Measurements from ENCODE around the gene MTHFD1L. TPM values are rescaled to one million over a fixed set of nuclear protein-coding genes. Genes with fewer than 3 reads are reported as not detected.

The MTHFD1L gene
- total RNA-seq, 1 donor from 2014 or later = 53.2 TPM

- Histone ChIP-seq H3K27me3 (ENCODE audit: control insufficient read depth, insufficient read depth, low read length) (no peaks in the 10 kb centered on the region), H3K36me3 (ENCODE audit: control insufficient read depth, insufficient read depth, low read length) (peaks cover 16% of the 10 kb centered on the region), H3K4me3 (ENCODE audit: low read depth, low read length) (no peak overlapping the region)
- no peak for TF ChIP-seq CTCF (IDR thresholded peaks at IDR 0.05; ENCODE audit: insufficient read depth, low read length, severe bottlenecking)
- no peak for FAIRE-seq
- DNase-seq (ENCODE audit: low read depth) = no peak
Observed at GRCh38 chr6:150925590-150925928, 60.1 kb downstream of the MTHFD1L start.

- Histone ChIP-seq H3K27me3 (ENCODE audit: control insufficient read depth, insufficient read depth, low read length) (no peaks in the 10 kb centered on the region), H3K4me3 (ENCODE audit: low read depth, low read length) (no peak overlapping the region), H3K36me3 (ENCODE audit: control insufficient read depth, insufficient read depth, low read length) (peaks cover 16% of the 10 kb centered on the region)
- DNase-seq (ENCODE audit: low read depth) = no peak
- FAIRE-seq = no peak
- TF ChIP-seq CTCF (IDR thresholded peaks at IDR 0.05; ENCODE audit: insufficient read depth, low read length, severe bottlenecking) = no peak
Observed at GRCh38 chr6:150925976-150926375, 60.5 kb downstream of the MTHFD1L start.

GRCh38 chr6:150928882-150929281 lies 63.4 kb downstream of the MTHFD1L start:
- no peak for DNase-seq (ENCODE audit: low read depth)
- H3K36me3 ChIP-seq (ENCODE audit: control insufficient read depth, insufficient read depth, low read length) = peaks cover 16% of the 10 kb centered on the region
- peak; percentile 22 for TF ChIP-seq CTCF (IDR thresholded peaks at IDR 0.05; ENCODE audit: insufficient read depth, low read length, severe bottlenecking)
- H3K27me3 ChIP-seq (ENCODE audit: control insufficient read depth, insufficient read depth, low read length) = no peaks in the 10 kb centered on the region
- FAIRE-seq = no peak
- H3K4me3 ChIP-seq (ENCODE audit: low read depth, low read length) = no peak overlapping the region

GRCh38 chr6:150929416-150929815 lies 63.9 kb downstream of the MTHFD1L start:
- Histone ChIP-seq H3K36me3 (ENCODE audit: control insufficient read depth, insufficient read depth, low read length) (peaks cover 16% of the 10 kb centered on the region), H3K4me3 (ENCODE audit: low read depth, low read length) (no peak overlapping the region), H3K27me3 (ENCODE audit: control insufficient read depth, insufficient read depth, low read length) (no peaks in the 10 kb centered on the region)
- TF ChIP-seq CTCF (IDR thresholded peaks at IDR 0.05; ENCODE audit: insufficient read depth, low read length, severe bottlenecking) = no peak
- FAIRE-seq (no peak), DNase-seq (ENCODE audit: low read depth) (no peak)

GRCh38 chr6:150930841-150931240 lies 65.3 kb downstream of the MTHFD1L start:
- H3K36me3 ChIP-seq (ENCODE audit: control insufficient read depth, insufficient read depth, low read length) = peaks cover 10% of the 10 kb centered on the region
- FAIRE-seq (no peak), DNase-seq (ENCODE audit: low read depth) (no peak)
- no peaks in the 10 kb centered on the region for H3K27me3 ChIP-seq (ENCODE audit: control insufficient read depth, insufficient read depth, low read length)
- TF ChIP-seq CTCF (IDR thresholded peaks at IDR 0.05; ENCODE audit: insufficient read depth, low read length, severe bottlenecking) = no peak
- no peak overlapping the region for H3K4me3 ChIP-seq (ENCODE audit: low read depth, low read length)

- H3K36me3 ChIP-seq (ENCODE audit: control insufficient read depth, insufficient read depth, low read length) = peaks cover 7% of the 10 kb centered on the region
- H3K4me3 ChIP-seq (ENCODE audit: low read depth, low read length) = no peak overlapping the region
- H3K27me3 ChIP-seq (ENCODE audit: control insufficient read depth, insufficient read depth, low read length) = no peaks in the 10 kb centered on the region
- FAIRE-seq = no peak
- TF ChIP-seq CTCF (IDR thresholded peaks at IDR 0.05; ENCODE audit: insufficient read depth, low read length, severe bottlenecking) = no peak
- DNase-seq (ENCODE audit: low read depth) = no peak
Observed at GRCh38 chr6:150931405-150931804, 65.9 kb downstream of the MTHFD1L start.
